Esophagus muscularis mucosa (tissue), 4 donors: ENCODE results near the gene E4F1. TPM values are rescaled to one million over a fixed set of nuclear protein-coding genes. Genes with fewer than 3 reads are reported as not detected.

Source experiments
- DNase-seq: peaks from one replicate; pipeline ENCODE4 v3.0.0-alpha.2; 2017; ENCODE audit errors: extremely low spot score
- H3K27ac ChIP-seq, 4 donors: fragments of 200-600 bp; sonication (generic); replicated peaks in 1 of 4; 1 replicate in 3 of 4; 2 replicates in 1 of 4; pipeline ENCODE4 v1.5.1; 2016 to 2019; ENCODE audit warnings: mild to moderate bottlenecking in 1 of 4
- H3K27me3 ChIP-seq, 4 donors: fragments of 200-600 bp; sonication (generic); one replicate each; pipeline versions ENCODE4 v1.5.1 to v1.6.0; 2016 to 2019
- H3K36me3 ChIP-seq, 4 donors: fragments of 200-600 bp; sonication (generic); one replicate each; pipeline ENCODE4 v1.5.1; 2016 to 2019
- H3K4me1 ChIP-seq, 4 donors: fragments of 200-600 bp; sonication (generic); one replicate each; pipeline ENCODE4 v1.5.1; 2016 to 2019
- H3K4me3 ChIP-seq, 4 donors: fragments of 200-600 bp; sonication (generic); 1 replicate in 2 of 4; 2 replicates in 2 of 4; pipeline ENCODE4 v1.5.1; 2016 to 2019; ENCODE audit warnings: mild to moderate bottlenecking in 4 of 4, moderate library complexity in 1 of 4
- H3K9me3 ChIP-seq, 4 donors: fragments of 200-600 bp; sonication (generic); 1 replicate in 3 of 4; 2 replicates in 1 of 4; pipeline ENCODE4 v1.5.1; 2016 to 2019
- CTCF ChIP-seq, 3 experiments: fragments of 200-600 bp in 2 of 3; fragments of 450-650 bp in 1 of 3; sonication (generic) in 2 of 3; IDR thresholded peaks; one replicate each; pipeline ENCODE4 v1.5.1; 2017 to 2019; ENCODE audit warnings: antibody characterized with exemption in 3 of 3, mild to moderate bottlenecking in 2 of 3, moderate library complexity in 1 of 3
- EP300 ChIP-seq: sonication (generic); formaldehyde crosslinking; IDR thresholded peaks from one replicate; pipeline ENCODE4 v1.6.1; 2017; ENCODE audit warnings: antibody characterized with exemption
- POLR2A ChIP-seq: fragments of 450-650 bp; IDR thresholded peaks from one replicate; pipeline ENCODE4 v1.6.1; 2017; ENCODE audit warnings: antibody characterized with exemption, moderate library complexity, mild to moderate bottlenecking, low read depth
- POLR2AphosphoS5 ChIP-seq, 2 donors: sonication (generic); formaldehyde crosslinking; IDR thresholded peaks; one replicate each; pipeline ENCODE4 v1.6.1; 2017; ENCODE audit warnings: antibody characterized with exemption in 2 of 2
- WGBS: methylation state at CpG from one replicate; pipeline ENCODE4 v1.1.5; 2018; 5-methylcytosine and 5-hydroxymethylcytosine counted together
- intact Hi-C: fragments of 100-400 bp; cut with DNase I; formaldehyde crosslinking; loops from one replicate; pipeline ENCODE4 v1.15.1; 2023
- total RNA-seq, 4 donors: library from RNA; depleted of rRNA; stranded (reverse); fragments of >200 nt; gene quantifications; one replicate each; pipeline versions ENCODE4 v1.1.0 to v1.2.1, GENCODE V29; 2016

E4F1 gene
- total RNA-seq, 4 donors from 2014 or later: 19.1 to 39.7 (median 28.5) TPM

- Histone ChIP-seq H3K36me3 (peaks cover 36 to 60% (median 50%) of the 10 kb centered on the region in 4 donors), H3K4me1 (peaks cover 23 to 28% (median 26%) of the 10 kb centered on the region in 4 donors), H3K9me3 (no peaks in the 10 kb centered on the region), H3K27me3 (no peaks in the 10 kb centered on the region), H3K27ac (peak overlapping the region; percentile 85 to 97 (median 92)), H3K4me3 (peak overlapping the region; percentile 70 to 93 (median 78))
- intact Hi-C loops: loop anchor here (5.0 kb wide), 1 partner anchor 93 kb away; the partner anchor contains the start of gene TRAF7
- no peak for DNase-seq
- 10% methylated on average over 22 of the region's 35 CpGs for WGBS
- TF ChIP-seq EP300 (no peak), CTCF (IDR thresholded peaks at IDR 0.05) (no peak), POLR2AphosphoS5 (IDR thresholded peaks at IDR 0.05) (no peak), POLR2A (no peak)
Measured at GRCh38 chr16:2250652-2251295, 27.4 kb downstream of the E4F1 start.

- H3K27me3 ChIP-seq: no peaks in the 10 kb centered on the region
- H3K9me3 ChIP-seq: no peaks in the 10 kb centered on the region
- DNase-seq: peak; percentile 98
- 0% methylated on average over 3 of the region's 88 CpGs for WGBS
- H3K4me3 ChIP-seq: peak within 1 kb of the TSS; percentile 70 to 93 (median 78)
- H3K4me1 ChIP-seq: peaks cover 23 to 28% (median 26%) of the 10 kb centered on the region in 4 donors
- no peak for TF ChIP-seq EP300
- peak; percentile 77 for TF ChIP-seq POLR2A
- TF ChIP-seq POLR2AphosphoS5 (IDR thresholded peaks at IDR 0.05): peak; percentile 92 to 93
- TF ChIP-seq CTCF (IDR thresholded peaks at IDR 0.05): peak; percentile 76 to 86 (median 80)
- peaks cover 37 to 60% (median 50%) of the 10 kb centered on the region in 4 donors for H3K36me3 ChIP-seq
- intact Hi-C loops: loop anchor here (5.0 kb wide), 1 partner anchor 94 kb away; the partner anchor contains the start of gene TRAF7
- peak within 1 kb of the TSS; percentile 85 to 97 (median 92) for H3K27ac ChIP-seq
Measured at GRCh38 chr16:2251296-2252111, 28.1 kb downstream of the E4F1 start, which contains the start of gene ECI1. Gene ECI1 (minus strand): TSS chr16:2251587. CDS start chr16:2251566, 21 bp downstream.

GRCh38 chr16:2252806-2253148 is 29.4 kb downstream of the E4F1 start:
- TF ChIP-seq CTCF (IDR thresholded peaks at IDR 0.05) (no peak), POLR2AphosphoS5 (IDR thresholded peaks at IDR 0.05) (no peak), EP300 (no peak), POLR2A (no peak)
- peaks cover 23 to 28% (median 26%) of the 10 kb centered on the region in 4 donors for H3K4me1 ChIP-seq
- H3K36me3 ChIP-seq: peaks cover 46 to 66% (median 55%) of the 10 kb centered on the region in 4 donors
- H3K9me3 ChIP-seq: no peaks in the 10 kb centered on the region
- no peak for DNase-seq
- WGBS: 85% methylated on average over 7 of the region's 7 CpGs
- no peaks in the 10 kb centered on the region for H3K27me3 ChIP-seq
- H3K27ac ChIP-seq: peak overlapping the region in 2 of 4 donors; percentile 85 to 94
- intact Hi-C loops: loop anchor here (5.0 kb wide), 1 partner anchor 95 kb away; the partner anchor contains the start of gene TRAF7
- no peak overlapping the region for H3K4me3 ChIP-seq

GRCh38 chr16:2253293-2253692 is 29.9 kb downstream of the E4F1 start:
- no peaks in the 10 kb centered on the region for H3K9me3 ChIP-seq
- DNase-seq: no peak
- H3K36me3 ChIP-seq: peaks cover 52 to 70% (median 60%) of the 10 kb centered on the region in 4 donors
- intact Hi-C loops: loop anchor here (5.0 kb wide), 1 partner anchor 96 kb away; the partner anchor contains the start of gene TRAF7
- no peak overlapping the region for H3K27ac ChIP-seq
- no peak overlapping the region for H3K4me3 ChIP-seq
- H3K27me3 ChIP-seq: no peaks in the 10 kb centered on the region
- H3K4me1 ChIP-seq: peaks cover 23 to 28% (median 26%) of the 10 kb centered on the region in 4 donors
- TF ChIP-seq POLR2AphosphoS5 (IDR thresholded peaks at IDR 0.05): no peak
- no peak for TF ChIP-seq POLR2A
- WGBS: 82% methylated on average over 10 of the region's 11 CpGs
